KMS-11 (cell line): ENCODE results near the gene GPN2.

Experiments used
- H2AFZ ChIP-seq: fragments of 200-600 bp; sonication (generic); 2 replicates; pipeline ENCODE4 v1.6.1; 2016; ENCODE audit warnings: antibody characterized with exemption, mixed run types, low read depth
- H3K27ac ChIP-seq: fragments of 200-600 bp; sonication (generic); 2 replicates; pipeline ENCODE4 v1.6.1; 2016; ENCODE audit warnings: mild to moderate bottlenecking, mixed run types
- H3K27me3 ChIP-seq: fragments of 200-600 bp; sonication (generic); 2 replicates; pipeline ENCODE4 v1.6.1; 2017; ENCODE audit warnings: mild to moderate bottlenecking, low read depth, mixed run types, moderate library complexity; ENCODE audit not compliant: insufficient read depth
- H3K36me3 ChIP-seq: fragments of 200-600 bp; sonication (generic); 2 replicates; pipeline ENCODE4 v1.6.1; 2017; ENCODE audit warnings: mild to moderate bottlenecking, mixed run types; ENCODE audit not compliant: insufficient read depth
- H3K4me1 ChIP-seq: fragments of 200-600 bp; sonication (generic); 2 replicates; pipeline ENCODE4 v1.6.1; 2016; ENCODE audit warnings: mild to moderate bottlenecking, low read depth, mixed run types; ENCODE audit not compliant: poor library complexity, severe bottlenecking
- H3K4me2 ChIP-seq: fragments of 200-600 bp; sonication (generic); 2 replicates; pipeline ENCODE4 v1.7.0; 2016; ENCODE audit warnings: mild to moderate bottlenecking, mixed run types
- H3K4me3 ChIP-seq: fragments of 200-600 bp; sonication (generic); IDR thresholded peaks from 2 replicates; pipeline ENCODE4 v1.6.1; 2017; ENCODE audit warnings: low read depth, low read length, mixed read lengths; ENCODE audit not compliant: insufficient read depth
- H3K79me2 ChIP-seq: fragments of 200-600 bp; sonication (generic); 2 replicates; pipeline ENCODE4 v1.6.1; 2016; ENCODE audit warnings: low read depth, mixed run types; ENCODE audit not compliant: insufficient read depth
- H3K9ac ChIP-seq: fragments of 200-600 bp; sonication (generic); 2 replicates; pipeline ENCODE4 v1.6.1; 2016; ENCODE audit warnings: mild to moderate bottlenecking, mixed run types
- H4K20me1 ChIP-seq: fragments of 200-600 bp; sonication (generic); 2 replicates; pipeline ENCODE4 v1.6.1; 2016; ENCODE audit warnings: mild to moderate bottlenecking, mixed run types; ENCODE audit not compliant: insufficient read depth
- CTCF ChIP-seq: fragments of 200-600 bp; sonication (generic); conservative IDR thresholded peaks from 2 replicates; pipeline ENCODE4 v1.6.1; 2017; ENCODE audit warnings: low read depth, mild to moderate bottlenecking, antibody characterized with exemption, low read length, moderate library complexity, mixed read lengths

The GPN2 gene

GRCh38 chr1:26897351-26897750, 7.3 kb upstream of the GPN2 start:
- TF ChIP-seq CTCF: no peak
- Histone ChIP-seq H3K4me3 (no peak overlapping the region), H2AFZ (no peak overlapping the region), H3K79me2 (peaks cover 15% of the 10 kb centered on the region), H3K36me3 (no peaks in the 10 kb centered on the region), H3K27me3 (no peaks in the 10 kb centered on the region), H4K20me1 (no peaks in the 10 kb centered on the region), H3K9ac (no peak overlapping the region), H3K27ac (no peak overlapping the region), H3K4me1 (peaks cover 17% of the 10 kb centered on the region), H3K4me2 (no peak overlapping the region)

GRCh38 chr1:26894263-26894662, 4.2 kb upstream of the GPN2 start:
- H3K4me2 ChIP-seq: no peak overlapping the region
- H3K36me3 ChIP-seq: no peaks in the 10 kb centered on the region; the same call in 1 of the 2 replicates
- peaks cover 19% of the 10 kb centered on the region for H3K4me1 ChIP-seq
- H3K27me3 ChIP-seq: no peaks in the 10 kb centered on the region
- TF ChIP-seq CTCF: no peak
- H3K9ac ChIP-seq: no peak overlapping the region
- no peak overlapping the region for H3K4me3 ChIP-seq
- no peak overlapping the region for H2AFZ ChIP-seq
- H4K20me1 ChIP-seq: no peaks in the 10 kb centered on the region
- peaks cover 9% of the 10 kb centered on the region for H3K79me2 ChIP-seq
- no peak overlapping the region for H3K27ac ChIP-seq

GRCh38 chr1:26890467-26890796, 349 bp upstream of the GPN2 start:
- Histone ChIP-seq H3K79me2 (peaks cover 11% of the 10 kb centered on the region; the same call in 1 of the 2 replicates), H3K36me3 (no peaks in the 10 kb centered on the region; the same call in 1 of the 2 replicates), H3K27me3 (no peaks in the 10 kb centered on the region), H3K4me1 (peaks cover 14% of the 10 kb centered on the region), H3K9ac (peak overlapping the region; percentile 51; the same call in 1 of the 2 replicates), H3K4me3 (no peak overlapping the region), H3K27ac (peak overlapping the region; percentile 30; the same call in 1 of the 2 replicates), H3K4me2 (peak overlapping the region; percentile 94), H4K20me1 (no peaks in the 10 kb centered on the region), H2AFZ (peak overlapping the region; percentile 58)
- TF ChIP-seq CTCF: no peak

- H3K79me2 ChIP-seq: peaks cover 11% of the 10 kb centered on the region; the same call in 1 of the 2 replicates
- no peak overlapping the region for H3K4me2 ChIP-seq
- no peaks in the 10 kb centered on the region for H3K27me3 ChIP-seq
- H3K4me1 ChIP-seq: peaks cover 14% of the 10 kb centered on the region
- TF ChIP-seq CTCF: no peak
- H3K4me3 ChIP-seq: no peak overlapping the region
- H3K36me3 ChIP-seq: no peaks in the 10 kb centered on the region; the same call in 1 of the 2 replicates
- no peak overlapping the region for H3K9ac ChIP-seq
- no peaks in the 10 kb centered on the region for H4K20me1 ChIP-seq
- H3K27ac ChIP-seq: no peak overlapping the region
- H2AFZ ChIP-seq: no peak overlapping the region
These were observed 1.9 kb downstream of the GPN2 start for GRCh38 chr1:26888231-26888630.
